ENCODE results near the gene NSUN4.
"Not testable (repeated sequence)": the region's sequence is repeated elsewhere in the genome, so short reads cannot be mapped to it uniquely, and the experiment has no call there.

NSUN4 gene

GRCh38 chr1:46363121-46363520 is 22.5 kb downstream of the NSUN4 start:
- TF ChIP-seq EZH2 (IDR thresholded peaks at IDR 0.05; ENCODE audit: borderline replicate concordance, low read length) (no peak), CTCF (IDR thresholded peaks at IDR 0.05; ENCODE audit: low read length) (no peak)
- Histone ChIP-seq H3K79me2 (ENCODE audit: insufficient read depth, low read length) (no peaks in the 10 kb centered on the region), H3K27ac (ENCODE audit: low read depth, low read length, poor library complexity, severe bottlenecking) (no peak overlapping the region), H3K4me3 (ENCODE audit: low read depth, low read length, poor library complexity, severe bottlenecking) (no peak overlapping the region), H4K20me1 (ENCODE audit: insufficient read depth, low read length) (no peaks in the 10 kb centered on the region), H3K9ac (ENCODE audit: low read length) (no peak overlapping the region), H3K9me2 (ENCODE audit: low read depth, low read length) (no peaks in the 10 kb centered on the region), H2AFZ (ENCODE audit: low read length) (no peak overlapping the region), H3K4me2 (ENCODE audit: low read length) (no peak overlapping the region), H3K27me3 (ENCODE audit: insufficient read depth, low read length) (no peaks in the 10 kb centered on the region), H3K36me3 (ENCODE audit: insufficient read depth, low read length) (peaks cover 72% of the 10 kb centered on the region), H3K4me1 (ENCODE audit: insufficient read depth, low read length, severe bottlenecking) (no peaks in the 10 kb centered on the region), H3K9me3 (ENCODE audit: low read length) (no peaks in the 10 kb centered on the region), H3F3A (ENCODE audit: insufficient read depth, low read length) (no peaks in the 10 kb centered on the region)

GRCh38 chr1:46364612-46365011 is 24.0 kb downstream of the NSUN4 start:
- no peak overlapping the region for H3K4me3 ChIP-seq (ENCODE audit: low read depth, low read length, poor library complexity, severe bottlenecking)
- TF ChIP-seq EZH2 (IDR thresholded peaks at IDR 0.05; ENCODE audit: borderline replicate concordance, low read length) (no peak), CTCF (IDR thresholded peaks at IDR 0.05; ENCODE audit: low read length) (no peak)
- no peaks in the 10 kb centered on the region for H3K79me2 ChIP-seq (ENCODE audit: insufficient read depth, low read length)
- no peak overlapping the region for H3K9ac ChIP-seq (ENCODE audit: low read length)
- no peaks in the 10 kb centered on the region for H3K4me1 ChIP-seq (ENCODE audit: insufficient read depth, low read length, severe bottlenecking)
- H3K9me2 ChIP-seq (ENCODE audit: low read depth, low read length) = no peaks in the 10 kb centered on the region
- H3K27ac ChIP-seq (ENCODE audit: low read depth, low read length, poor library complexity, severe bottlenecking) = no peak overlapping the region
- H3K9me3 ChIP-seq (ENCODE audit: low read length) = no peaks in the 10 kb centered on the region
- no peaks in the 10 kb centered on the region for H4K20me1 ChIP-seq (ENCODE audit: insufficient read depth, low read length)
- no peaks in the 10 kb centered on the region for H3K27me3 ChIP-seq (ENCODE audit: insufficient read depth, low read length)
- H3F3A ChIP-seq (ENCODE audit: insufficient read depth, low read length) = no peaks in the 10 kb centered on the region
- H2AFZ ChIP-seq (ENCODE audit: low read length) = no peak overlapping the region
- no peak overlapping the region for H3K4me2 ChIP-seq (ENCODE audit: low read length)
- H3K36me3 ChIP-seq (ENCODE audit: insufficient read depth, low read length) = peaks cover 70% of the 10 kb centered on the region

GRCh38 chr1:46365796-46366195 is 25.2 kb downstream of the NSUN4 start:
- not testable (repeated sequence) for H3K4me3 ChIP-seq (ENCODE audit: low read depth, low read length, poor library complexity, severe bottlenecking); H3F3A ChIP-seq (ENCODE audit: insufficient read depth, low read length); H3K9me2 ChIP-seq (ENCODE audit: low read depth, low read length); H3K4me2 ChIP-seq (ENCODE audit: low read length); H3K27me3 ChIP-seq (ENCODE audit: insufficient read depth, low read length); H3K9ac ChIP-seq (ENCODE audit: low read length); H3K79me2 ChIP-seq (ENCODE audit: insufficient read depth, low read length); H4K20me1 ChIP-seq (ENCODE audit: insufficient read depth, low read length); H3K27ac ChIP-seq (ENCODE audit: low read depth, low read length, poor library complexity, severe bottlenecking); H2AFZ ChIP-seq (ENCODE audit: low read length); H3K4me1 ChIP-seq (ENCODE audit: insufficient read depth, low read length, severe bottlenecking); H3K9me3 ChIP-seq (ENCODE audit: low read length)
- H3K36me3 ChIP-seq (ENCODE audit: insufficient read depth, low read length) = peaks cover 64% of the 10 kb centered on the region

GRCh38 chr1:46367072-46367471 is 26.5 kb downstream of the NSUN4 start:
- no peaks in the 10 kb centered on the region for H3K79me2 ChIP-seq (ENCODE audit: insufficient read depth, low read length)
- no peak overlapping the region for H3K4me2 ChIP-seq (ENCODE audit: low read length)
- peaks cover 51% of the 10 kb centered on the region for H3K36me3 ChIP-seq (ENCODE audit: insufficient read depth, low read length)
- H3K4me3 ChIP-seq (ENCODE audit: low read depth, low read length, poor library complexity, severe bottlenecking) = no peak overlapping the region
- H2AFZ ChIP-seq (ENCODE audit: low read length) = no peak overlapping the region
- no peak overlapping the region for H3K27ac ChIP-seq (ENCODE audit: low read depth, low read length, poor library complexity, severe bottlenecking)
- H3K9me2 ChIP-seq (ENCODE audit: low read depth, low read length) = no peaks in the 10 kb centered on the region
- TF ChIP-seq EZH2 (IDR thresholded peaks at IDR 0.05; ENCODE audit: borderline replicate concordance, low read length) (no peak), CTCF (IDR thresholded peaks at IDR 0.05; ENCODE audit: low read length) (no peak)
- no peaks in the 10 kb centered on the region for H3K27me3 ChIP-seq (ENCODE audit: insufficient read depth, low read length)
- H4K20me1 ChIP-seq (ENCODE audit: insufficient read depth, low read length) = no peaks in the 10 kb centered on the region
- H3F3A ChIP-seq (ENCODE audit: insufficient read depth, low read length) = no peaks in the 10 kb centered on the region
- H3K4me1 ChIP-seq (ENCODE audit: insufficient read depth, low read length, severe bottlenecking) = peaks cover 5% of the 10 kb centered on the region
- H3K9ac ChIP-seq (ENCODE audit: low read length) = no peak overlapping the region
- no peaks in the 10 kb centered on the region for H3K9me3 ChIP-seq (ENCODE audit: low read length)

- H3K9me3 ChIP-seq (ENCODE audit: low read length); H3F3A ChIP-seq (ENCODE audit: insufficient read depth, low read length): not testable (repeated sequence)
- H3K36me3 ChIP-seq (ENCODE audit: insufficient read depth, low read length) = peaks cover 45% of the 10 kb centered on the region
Observed at GRCh38 chr1:46367701-46368100, 27.1 kb downstream of the NSUN4 start.

More at GRCh38 chr1:46367701-46368100, 27.1 kb downstream of the NSUN4 start:
- not testable (repeated sequence) for H3K9me2 ChIP-seq (ENCODE audit: low read depth, low read length); H3K79me2 ChIP-seq (ENCODE audit: insufficient read depth, low read length); H3K4me1 ChIP-seq (ENCODE audit: insufficient read depth, low read length, severe bottlenecking); H2AFZ ChIP-seq (ENCODE audit: low read length); H3K27me3 ChIP-seq (ENCODE audit: insufficient read depth, low read length); H3K9ac ChIP-seq (ENCODE audit: low read length); H3K27ac ChIP-seq (ENCODE audit: low read depth, low read length, poor library complexity, severe bottlenecking); H3K4me2 ChIP-seq (ENCODE audit: low read length); H3K4me3 ChIP-seq (ENCODE audit: low read depth, low read length, poor library complexity, severe bottlenecking); H4K20me1 ChIP-seq (ENCODE audit: insufficient read depth, low read length)

Data from OCI-LY1 (cell line).